Measurements from ENCODE around the gene PNMA6E. TPM values are rescaled to one million over a fixed set of nuclear protein-coding genes. Genes with fewer than 3 reads are reported as not detected.

Gene PNMA6E
- polyA plus RNA-seq, 1 experiment = not detected

GRCh38 chrX:153426204-153426603 lies 25.1 kb upstream of the PNMA6E start:
- Histone ChIP-seq H3K27ac (ENCODE audit: low read depth, low read length) (no peak overlapping the region), H3K27me3 (ENCODE audit: control insufficient read depth, insufficient read depth, low read length) (no peaks in the 10 kb centered on the region), H3K4me3 (ENCODE audit: low read depth, low read length) (no peak overlapping the region), H3K9me3 (ENCODE audit: control insufficient read depth, insufficient read depth, low read length) (no peaks in the 10 kb centered on the region)
- ChIA-PET POLR2A (no interaction called here), CTCF (no interaction called here)
- DNase-seq (ENCODE audit: low read depth, low spot score) = no peak
- no peak for TF ChIP-seq CTCF (IDR thresholded peaks at IDR 0.05; ENCODE audit: low read depth, low read length)

GRCh38 chrX:153423652-153424051 lies 22.5 kb upstream of the PNMA6E start:
- H3K27ac ChIP-seq (ENCODE audit: low read depth, low read length) = no peak overlapping the region
- ChIA-PET CTCF (no interaction called here), POLR2A (no interaction called here)
- DNase-seq (ENCODE audit: low read depth, low spot score) = no peak
- TF ChIP-seq CTCF (IDR thresholded peaks at IDR 0.05; ENCODE audit: low read depth, low read length) = no peak
- H3K4me3 ChIP-seq (ENCODE audit: low read depth, low read length) = no peak overlapping the region
- H3K9me3 ChIP-seq (ENCODE audit: control insufficient read depth, insufficient read depth, low read length) = no peaks in the 10 kb centered on the region
- H3K27me3 ChIP-seq (ENCODE audit: control insufficient read depth, insufficient read depth, low read length) = no peaks in the 10 kb centered on the region

- no peaks in the 10 kb centered on the region for H3K9me3 ChIP-seq (ENCODE audit: control insufficient read depth, insufficient read depth, low read length)
- CTCF ChIA-PET = no interaction called here
- no peak overlapping the region for H3K27ac ChIP-seq (ENCODE audit: low read depth, low read length)
- no peak overlapping the region for H3K4me3 ChIP-seq (ENCODE audit: low read depth, low read length)
- no peak for TF ChIP-seq CTCF (IDR thresholded peaks at IDR 0.05; ENCODE audit: low read depth, low read length)
- peaks cover 4% of the 10 kb centered on the region for H3K27me3 ChIP-seq (ENCODE audit: control insufficient read depth, insufficient read depth, low read length)
- POLR2A ChIA-PET = no interaction called here
- DNase-seq (ENCODE audit: low read depth, low spot score) = no peak
Measured at GRCh38 chrX:153421856-153422255, 20.7 kb upstream of the PNMA6E start.

- H3K27ac ChIP-seq (ENCODE audit: low read depth, low read length) = no peak overlapping the region
- CTCF ChIA-PET = no interaction called here
- no peaks in the 10 kb centered on the region for H3K9me3 ChIP-seq (ENCODE audit: control insufficient read depth, insufficient read depth, low read length)
- TF ChIP-seq CTCF (IDR thresholded peaks at IDR 0.05; ENCODE audit: low read depth, low read length) = no peak
- peaks cover 8% of the 10 kb centered on the region for H3K27me3 ChIP-seq (ENCODE audit: control insufficient read depth, insufficient read depth, low read length)
- H3K4me3 ChIP-seq (ENCODE audit: low read depth, low read length) = no peak overlapping the region
- POLR2A ChIA-PET = no interaction called here
- DNase-seq (ENCODE audit: low read depth, low spot score) = no peak
Measured at GRCh38 chrX:153420851-153421599, 19.9 kb upstream of the PNMA6E start.

GRCh38 chrX:153417637-153418036 lies 16.5 kb upstream of the PNMA6E start:
- DNase-seq (ENCODE audit: low read depth, low spot score) = no peak
- TF ChIP-seq CTCF (IDR thresholded peaks at IDR 0.05; ENCODE audit: low read depth, low read length) = no peak
- ChIA-PET CTCF (no interaction called here), POLR2A (no interaction called here)
- peaks cover 8% of the 10 kb centered on the region for H3K27me3 ChIP-seq (ENCODE audit: control insufficient read depth, insufficient read depth, low read length)
- no peak overlapping the region for H3K27ac ChIP-seq (ENCODE audit: low read depth, low read length)
- no peaks in the 10 kb centered on the region for H3K9me3 ChIP-seq (ENCODE audit: control insufficient read depth, insufficient read depth, low read length)
- no peak overlapping the region for H3K4me3 ChIP-seq (ENCODE audit: low read depth, low read length)

Data from AG04450 (cell line).